Keratinocyte (primary cell): Measurements from ENCODE around the gene GNG3. TPM values are rescaled to one million over a fixed set of nuclear protein-coding genes. Genes with fewer than 3 reads are reported as not detected.

Experiments
- DNase-seq: peaks from one replicate; pipeline ENCODE4 v3.0.0-alpha.2; 2011; ENCODE audit warnings: low read depth, missing footprints, low spot score
- FAIRE-seq: peaks from 2 replicates; lab custom pipeline; 2011; peaks lifted over from hg19 to GRCh38; lab: Jason Lieb, UNC
- H2AFZ ChIP-seq: 2 replicates; pipeline ENCODE4 v1.6.0; 2012; ENCODE audit warnings: low read length, control low read depth, inconsistent platforms; ENCODE audit not compliant: control insufficient read depth
- H3K27ac ChIP-seq: 2 replicates; pipeline ENCODE4 v1.5.1; 2011; ENCODE audit warnings: low read length; ENCODE audit not compliant: control insufficient read depth, insufficient read depth
- H3K27me3 ChIP-seq: 3 replicates; pipeline ENCODE4 v1.6.0; 2011; ENCODE audit warnings: low read length; ENCODE audit not compliant: control insufficient read depth, insufficient read depth; ENCODE audit errors: extremely low read depth
- H3K36me3 ChIP-seq, 2 experiments: 2 replicates in 1 of 2; 3 replicates in 1 of 2; pipeline ENCODE4 v1.5.1; 2011; ENCODE audit warnings: low read length in 2 of 2, mild to moderate bottlenecking in 1 of 2; ENCODE audit not compliant: control insufficient read depth in 2 of 2, insufficient read depth in 2 of 2; ENCODE audit errors: extremely low read depth in 1 of 2
- H3K4me1 ChIP-seq: 3 replicates; pipeline ENCODE4 v1.5.1; 2011; ENCODE audit warnings: low read length; ENCODE audit not compliant: control insufficient read depth, insufficient read depth; ENCODE audit errors: extremely low read depth
- H3K4me2 ChIP-seq: 3 replicates; pipeline ENCODE4 v1.6.0; 2011; ENCODE audit warnings: low read depth, low read length; ENCODE audit not compliant: control insufficient read depth, insufficient read depth; ENCODE audit errors: extremely low read depth
- H3K4me3 ChIP-seq, 3 experiments: fragments of 200-600 bp in 1 of 3; sonication (generic) in 1 of 3; 2 replicates in 2 of 3; 3 replicates in 1 of 3; pipeline ENCODE4 v1.5.1; 2011 to 2016; ENCODE audit warnings: low read length in 3 of 3, mild to moderate bottlenecking in 3 of 3, control low read depth in 2 of 3, inconsistent platforms in 1 of 3, low read depth in 1 of 3, mixed read lengths in 1 of 3, mixed run types in 1 of 3, moderate library complexity in 1 of 3; ENCODE audit not compliant: control insufficient read depth in 2 of 3, insufficient read depth in 2 of 3; ENCODE audit errors: extremely low read depth in 1 of 3
- H3K79me2 ChIP-seq: 2 replicates; pipeline ENCODE4 v1.6.0; 2012; ENCODE audit warnings: low read length; ENCODE audit not compliant: control insufficient read depth, insufficient read depth
- H3K9ac ChIP-seq: 3 replicates; pipeline ENCODE4 v1.6.0; 2011; ENCODE audit warnings: low read length; ENCODE audit not compliant: control insufficient read depth, insufficient read depth; ENCODE audit errors: extremely low read depth
- H3K9me1 ChIP-seq: 3 replicates; pipeline ENCODE4 v1.6.0; 2011; ENCODE audit warnings: low read length; ENCODE audit not compliant: control insufficient read depth, insufficient read depth; ENCODE audit errors: extremely low read depth
- H3K9me3 ChIP-seq: 2 replicates; pipeline ENCODE4 v1.5.1; 2012; ENCODE audit warnings: low read depth, low read length; ENCODE audit not compliant: control insufficient read depth
- H4K20me1 ChIP-seq: 3 replicates; pipeline ENCODE4 v1.6.0; 2011; ENCODE audit warnings: low read length; ENCODE audit not compliant: control insufficient read depth, insufficient read depth; ENCODE audit errors: extremely low read depth
- EZH2 ChIP-seq: IDR thresholded peaks from one replicate; pipeline ENCODE4 v1.6.1; 2012; ENCODE audit warnings: inconsistent platforms, mild to moderate bottlenecking, low read length, moderate library complexity
- dilution Hi-C: fragments of 300-500 bp; cut with MboI; formaldehyde crosslinking; loops from one replicate; pipeline ENCODE4 v1.7.0; 2020; ENCODE audit warnings: low sequenced_read_pairs; ENCODE audit not compliant: extremely low pct_ligation_motif_present
- polyA plus RNA-seq, 5 experiments: library from polyadenylated mRNA; depleted of rRNA in 3 of 5; stranded (reverse) in 3 of 5; stranded (forward) in 1 of 5; unstranded in 1 of 5; fragments of >200 nt; gene quantifications; 1 replicate in 1 of 5; 2 replicates in 3 of 5; 3 replicates in 1 of 5; pipeline versions ENCODE4 v1.2.1 to v1.2.3, GENCODE V29; 2011 to 2012; ENCODE audit warnings: missing spikeins in 2 of 5, low read depth in 1 of 5, low replicate concordance in 1 of 5
- TF ChIP-seq, protein P1 (sequence below), 3 experiments: IDR thresholded peaks in 1 of 3; conservative IDR thresholded peaks in 1 of 3; optimal IDR thresholded peaks in 1 of 3; 2 replicates in 2 of 3; 3 replicates in 1 of 3; pipeline versions ENCODE3 to v1.5.1; 2011; ENCODE audit warnings: low read length in 3 of 3, mild to moderate bottlenecking in 3 of 3, moderate library complexity in 2 of 3, control low read depth in 1 of 3, inconsistent platforms in 1 of 3; ENCODE audit not compliant: insufficient read depth in 2 of 3; ENCODE audit errors: extremely low read depth in 1 of 3

Gene GNG3
- polyA plus RNA-seq, 1 donor (not counting 4 experiments of a cell fraction or from before 2014, with no cell fraction given): not detected

DNA sequence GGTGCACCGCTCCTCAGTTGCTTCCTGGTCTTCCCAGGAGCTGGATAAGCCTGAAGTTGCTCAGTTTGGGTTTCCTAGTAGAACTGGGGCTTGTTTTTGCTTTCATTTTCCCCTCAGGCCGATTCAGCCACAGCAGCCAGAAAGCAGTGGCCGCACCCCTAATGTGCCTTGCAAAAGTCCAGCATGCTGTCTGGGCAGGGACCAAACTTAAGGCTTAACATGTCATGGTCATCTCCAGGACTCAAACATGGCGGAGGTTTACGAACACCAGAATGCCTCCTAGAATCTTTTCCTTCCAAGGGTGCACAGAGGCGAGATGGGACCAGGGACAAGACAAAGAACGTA is 2.5 kb downstream of the GNG3 start:
- Histone ChIP-seq H3K4me1 (peaks cover 36% of the 10 kb centered on the region), H3K36me3 (peaks cover 14 to 27% of the 10 kb centered on the region in 2 experiments), H2AFZ (peak overlapping the region; percentile 93), H3K9ac (peak overlapping the region; percentile 88), H3K27me3 (no peaks in the 10 kb centered on the region), H4K20me1 (no peaks in the 10 kb centered on the region), H3K4me3 (peak overlapping the region; percentile 23 to 84 (median 75)), H3K79me2 (no peaks in the 10 kb centered on the region), H3K4me2 (peak overlapping the region; percentile 99), H3K27ac (peak overlapping the region; percentile 93), H3K9me3 (no peaks in the 10 kb centered on the region), H3K9me1 (no peaks in the 10 kb centered on the region)
- DNase-seq (no peak), FAIRE-seq (no peak)
- TF ChIP-seq, protein P1, sequence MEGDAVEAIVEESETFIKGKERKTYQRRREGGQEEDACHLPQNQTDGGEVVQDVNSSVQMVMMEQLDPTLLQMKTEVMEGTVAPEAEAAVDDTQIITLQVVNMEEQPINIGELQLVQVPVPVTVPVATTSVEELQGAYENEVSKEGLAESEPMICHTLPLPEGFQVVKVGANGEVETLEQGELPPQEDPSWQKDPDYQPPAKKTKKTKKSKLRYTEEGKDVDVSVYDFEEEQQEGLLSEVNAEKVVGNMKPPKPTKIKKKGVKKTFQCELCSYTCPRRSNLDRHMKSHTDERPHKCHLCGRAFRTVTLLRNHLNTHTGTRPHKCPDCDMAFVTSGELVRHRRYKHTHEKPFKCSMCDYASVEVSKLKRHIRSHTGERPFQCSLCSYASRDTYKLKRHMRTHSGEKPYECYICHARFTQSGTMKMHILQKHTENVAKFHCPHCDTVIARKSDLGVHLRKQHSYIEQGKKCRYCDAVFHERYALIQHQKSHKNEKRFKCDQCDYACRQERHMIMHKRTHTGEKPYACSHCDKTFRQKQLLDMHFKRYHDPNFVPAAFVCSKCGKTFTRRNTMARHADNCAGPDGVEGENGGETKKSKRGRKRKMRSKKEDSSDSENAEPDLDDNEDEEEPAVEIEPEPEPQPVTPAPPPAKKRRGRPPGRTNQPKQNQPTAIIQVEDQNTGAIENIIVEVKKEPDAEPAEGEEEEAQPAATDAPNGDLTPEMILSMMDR (optimal IDR thresholded peaks at IDR 0.05 in 1 of 3, IDR thresholded peaks at IDR 0.05 in 1 of 3, conservative IDR thresholded peaks at IDR 0.05 in 1 of 3; ENCODE audit: extremely low read depth in 1 of 3, insufficient read depth in 2 of 3, low read length in 3 of 3): no peak
- TF ChIP-seq EZH2: no peak
- dilution Hi-C loops: no loop called here

DNA sequence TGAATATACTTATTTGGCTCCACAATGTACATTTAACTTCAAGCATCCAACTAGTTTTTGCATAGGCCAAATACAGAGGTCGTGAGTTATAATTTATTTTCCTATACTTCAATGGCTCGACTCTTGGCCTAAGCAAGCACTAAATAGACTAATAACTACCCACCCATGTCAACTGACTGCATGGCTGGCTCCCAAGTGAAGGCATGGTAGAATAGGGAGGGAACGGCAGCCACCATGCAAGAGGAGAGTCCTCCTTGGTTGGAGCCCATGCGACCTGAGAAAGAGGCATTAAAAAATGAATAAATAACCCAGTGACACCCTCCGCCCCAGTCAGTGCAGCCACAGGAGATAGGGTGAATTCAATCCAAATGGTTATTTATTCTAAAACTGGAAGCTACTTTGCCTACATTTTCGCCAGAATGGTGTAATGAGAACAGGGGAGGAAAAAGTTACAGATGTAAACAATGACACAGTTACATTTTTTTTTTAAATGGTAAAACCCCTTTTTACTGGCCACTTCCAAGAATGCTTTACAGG is 4.9 kb downstream of the GNG3 start:
- Histone ChIP-seq H3K36me3 (peaks cover 21 to 31% of the 10 kb centered on the region in 2 experiments), H3K9me3 (no peaks in the 10 kb centered on the region), H3K4me1 (peaks cover 19% of the 10 kb centered on the region), H2AFZ (no peak overlapping the region), H3K9ac (no peak overlapping the region), H3K9me1 (no peaks in the 10 kb centered on the region), H3K27ac (no peak overlapping the region), H3K4me3 (no peak overlapping the region), H4K20me1 (no peaks in the 10 kb centered on the region), H3K4me2 (no peak overlapping the region), H3K27me3 (no peaks in the 10 kb centered on the region), H3K79me2 (peaks cover 17% of the 10 kb centered on the region)
- no peak for DNase-seq
- dilution Hi-C loops: no loop called here
- TF ChIP-seq EZH2: no peak
- TF ChIP-seq, protein P1 (optimal IDR thresholded peaks at IDR 0.05 in 1 of 3, IDR thresholded peaks at IDR 0.05 in 1 of 3, conservative IDR thresholded peaks at IDR 0.05 in 1 of 3; ENCODE audit: extremely low read depth in 1 of 3, insufficient read depth in 2 of 3, low read length in 3 of 3): no peak
- no peak for FAIRE-seq
